GM23338 (cell line): ENCODE data around the gene SH3TC1. TPM values are rescaled to one million over a fixed set of nuclear protein-coding genes. Genes with fewer than 3 reads are reported as not detected.

Source experiments
- ATAC-seq: fragments of 200-7000 bp; cut with Tn5 transposase; 3 replicates; pipeline ENCODE4 v1.9.1; 2020
- DNase-seq: peaks from one replicate; pipeline ENCODE4 v3.0.0-alpha.2; 2015; ENCODE audit warnings: low spot score
- H2AFZ ChIP-seq: fragments of 200-600 bp; sonication (generic); 2 replicates; pipeline ENCODE4 v1.8.0; 2016; ENCODE audit warnings: antibody characterized with exemption, mild to moderate bottlenecking, moderate library complexity
- H3F3A ChIP-seq: fragments of 200-600 bp; sonication (generic); replicated peaks from 2 replicates; pipeline ENCODE4 v1.8.0; 2017; ENCODE audit warnings: antibody characterized with exemption, mixed run types, low read depth
- H3K27ac ChIP-seq: fragments of 200-600 bp; sonication (generic); 2 replicates; pipeline ENCODE4 v1.6.1; 2016; ENCODE audit warnings: low read depth
- H3K27me3 ChIP-seq: fragments of 200-600 bp; sonication (generic); 2 replicates; pipeline ENCODE4 v1.8.0; 2016; ENCODE audit warnings: mild to moderate bottlenecking, mixed run types, moderate library complexity; ENCODE audit not compliant: insufficient read depth
- H3K36me3 ChIP-seq: fragments of 200-600 bp; sonication (generic); 2 replicates; pipeline ENCODE4 v1.8.0; 2016; ENCODE audit warnings: mild to moderate bottlenecking; ENCODE audit not compliant: insufficient read depth
- H3K4me1 ChIP-seq: fragments of 200-600 bp; sonication (generic); 2 replicates; pipeline ENCODE4 v1.8.0; 2016; ENCODE audit warnings: mild to moderate bottlenecking, moderate library complexity; ENCODE audit not compliant: insufficient read depth
- H3K4me2 ChIP-seq: fragments of 200-600 bp; sonication (generic); 2 replicates; pipeline ENCODE4 v1.7.1; 2017; ENCODE audit warnings: mixed run types
- H3K4me3 ChIP-seq: fragments of 200-600 bp; sonication (generic); 2 replicates; pipeline ENCODE4 v1.6.1; 2016; ENCODE audit warnings: mixed run types
- H3K79me2 ChIP-seq: fragments of 200-600 bp; sonication (generic); replicated peaks from 2 replicates; pipeline ENCODE4 v1.8.0; 2017; ENCODE audit warnings: mild to moderate bottlenecking; ENCODE audit not compliant: insufficient read depth
- H3K9me2 ChIP-seq: fragments of 200-600 bp; sonication (generic); 2 replicates; pipeline ENCODE4 v1.8.0; 2017; ENCODE audit not compliant: insufficient read depth
- H4K20me1 ChIP-seq: fragments of 200-600 bp; sonication (generic); replicated peaks from 2 replicates; pipeline ENCODE4 v1.8.0; 2017; ENCODE audit warnings: mild to moderate bottlenecking; ENCODE audit not compliant: insufficient read depth
- H3K27ac Mint-ChIP-seq: 2 replicates; pipeline ENCODE4 v1.8.0; 2020; ENCODE audit warnings: inconsistent platforms, mild to moderate bottlenecking, moderate library complexity, mixed read lengths
- H3K27me3 Mint-ChIP-seq: 3 replicates; pipeline ENCODE4 v1.8.0; 2022; ENCODE audit warnings: low read depth, mild to moderate bottlenecking, moderate library complexity, mixed read lengths, inconsistent platforms; ENCODE audit not compliant: insufficient read depth, poor library complexity
- H3K36me3 Mint-ChIP-seq: 3 replicates; pipeline ENCODE4 v1.8.0; 2021; ENCODE audit warnings: low read depth, mild to moderate bottlenecking, inconsistent platforms, moderate library complexity, mixed read lengths
- H3K4me1 Mint-ChIP-seq: 3 replicates; pipeline ENCODE4 v1.8.0; 2020; ENCODE audit warnings: mild to moderate bottlenecking, inconsistent platforms, mixed read lengths
- H3K4me3 Mint-ChIP-seq: 3 replicates; pipeline ENCODE4 v1.8.0; 2021; ENCODE audit warnings: moderate library complexity, mild to moderate bottlenecking, inconsistent platforms, mixed read lengths
- H3K9me3 Mint-ChIP-seq: 3 replicates; pipeline ENCODE4 v1.8.0; 2020; ENCODE audit warnings: moderate library complexity, mild to moderate bottlenecking, inconsistent platforms, mixed read lengths
- CREB1 ChIP-seq: fragments of 250-450 bp; sonication (Bioruptor Pico); IDR thresholded peaks from 2 replicates; pipeline ENCODE4 v1.5.0; 2020; ENCODE audit warnings: low read depth, mild to moderate bottlenecking, moderate library complexity
- CTCF ChIP-seq, 2 experiments: fragments of 200-600 bp in 1 of 2; sonication (generic) in 1 of 2; conservative IDR thresholded peaks; 2 replicates each; pipeline versions ENCODE4 v1.5.1 to v1.6.1; 2016 to 2017; ENCODE audit warnings: antibody characterized with exemption in 2 of 2, low read depth in 2 of 2, mild to moderate bottlenecking in 2 of 2, moderate library complexity in 1 of 2
- ETS1 ChIP-seq: IDR thresholded peaks from 2 replicates; pipeline ENCODE4 v1.6.1; 2016; ENCODE audit warnings: antibody characterized with exemption
- EZH2phosphoT487 ChIP-seq: fragments of 200-600 bp; sonication (generic); IDR thresholded peaks from one replicate; pipeline ENCODE4 v1.8.1; 2018; ENCODE audit warnings: antibody characterized with exemption; ENCODE audit not compliant: unreplicated experiment
- JUNB ChIP-seq: IDR thresholded peaks from one replicate; pipeline ENCODE4 v1.6.1; 2016; ENCODE audit warnings: antibody characterized with exemption; ENCODE audit not compliant: unreplicated experiment
- NANOG ChIP-seq: IDR thresholded peaks from 2 replicates; pipeline ENCODE4 v1.6.1; 2016; ENCODE audit warnings: antibody characterized with exemption, borderline replicate concordance
- POLR2AphosphoS5 ChIP-seq: IDR thresholded peaks from 2 replicates; pipeline ENCODE4 v1.6.1; 2016; ENCODE audit warnings: antibody characterized with exemption, low read depth
- REST ChIP-seq: IDR thresholded peaks from one replicate; pipeline ENCODE4 v1.6.1; 2018; ENCODE audit warnings: antibody characterized with exemption; ENCODE audit not compliant: unreplicated experiment
- STAT1 ChIP-seq: IDR thresholded peaks from one replicate; pipeline ENCODE4 v1.6.1; 2016; ENCODE audit warnings: antibody characterized with exemption; ENCODE audit not compliant: unreplicated experiment
- ZNF114 ChIP-seq: fragments of 250-450 bp; sonication (Bioruptor Pico); IDR thresholded peaks from 2 replicates; pipeline ENCODE4 v1.5.0; 2020; ENCODE audit warnings: mild to moderate bottlenecking, moderate library complexity
- ZNF331 ChIP-seq: fragments of 250-450 bp; sonication (Bioruptor Pico); IDR thresholded peaks from 2 replicates; pipeline ENCODE4 v1.5.0; 2020; ENCODE audit warnings: low read depth, mild to moderate bottlenecking, moderate library complexity
- polyA plus RNA-seq: library from polyadenylated mRNA; unstranded; fragments of >200 nt; fragmentation: Nextera tagmentation; extraction: Ambion mirVana; gene quantifications from 2 replicates; pipeline ENCODE4 v1.2.1, GENCODE V29; 2016
- total RNA-seq: library from RNA; depleted of rRNA; stranded (reverse); fragments of >200 nt; shearing (Covaris generic); gene quantifications from 2 replicates; pipeline ENCODE4 v1.2.3, GENCODE V29; 2014

Gene SH3TC1
- total and polyA plus RNA-seq, 2 experiments from 2014 or later = 0.07 TPM; not detected in 1

- no peak for TF ChIP-seq CTCF (conservative IDR thresholded peaks at IDR 0.05; ENCODE audit: low read depth in 2 of 2)
- TF ChIP-seq JUNB = no peak
- TF ChIP-seq NANOG = no peak
- no peak for TF ChIP-seq EZH2phosphoT487
- TF ChIP-seq STAT1 = no peak
- no peak for TF ChIP-seq ZNF331 (CRISPR knock-in tag)
- no peak for TF ChIP-seq ZNF114 (CRISPR knock-in tag)
- TF ChIP-seq POLR2AphosphoS5 = no peak
- no peak for TF ChIP-seq REST
Observed at GRCh38 chr4:8215641-8216442, 16.8 kb downstream of the SH3TC1 start (continued).

- Histone ChIP-seq H3K4me2 (no peak overlapping the region), H3K36me3 (no peaks in the 10 kb centered on the region), H2AFZ (no peak overlapping the region), H3K4me1 (no peaks in the 10 kb centered on the region), H3F3A (no peaks in the 10 kb centered on the region), H3K79me2 (no peaks in the 10 kb centered on the region), H4K20me1 (no peaks in the 10 kb centered on the region), H3K27ac (no peak overlapping the region), H3K4me3 (no peak overlapping the region), H3K9me2 (no peaks in the 10 kb centered on the region), H3K27me3 (no peaks in the 10 kb centered on the region)
- H3K27me3 Mint-ChIP-seq = peaks cover 6% of the 10 kb centered on the region
- H3K9me3 Mint-ChIP-seq = no peaks in the 10 kb centered on the region
- peaks cover 11% of the 10 kb centered on the region; the same call in 2 of the 3 replicates for H3K4me1 Mint-ChIP-seq
- ATAC-seq (no peak), DNase-seq (no peak)
- H3K4me3 Mint-ChIP-seq = no peak overlapping the region
- H3K27ac Mint-ChIP-seq = no peak overlapping the region
- no peaks in the 10 kb centered on the region for H3K36me3 Mint-ChIP-seq
- no peak for TF ChIP-seq ETS1
- TF ChIP-seq EZH2phosphoT487 = no peak
- TF ChIP-seq CREB1 (CRISPR knock-in tag) = no peak
Observed at GRCh38 chr4:8216443-8217245, 17.6 kb downstream of the SH3TC1 start.
